HPDE6-E6E7 (cell line): ENCODE results near the gene MRPS14.
A peak's percentile ranks its signal among the peaks of the same experiment; 100 is the strongest.
"Not testable (repeated sequence)": the region's sequence is repeated elsewhere in the genome, so short reads cannot be mapped to it uniquely, and the experiment has no call there.

Experiments
- DNase-seq: peaks from one replicate; pipeline ENCODE4 v3.0.0; 2011; ENCODE audit warnings: missing footprints; ENCODE audit errors: extremely low spot score

The MRPS14 gene

DNA sequence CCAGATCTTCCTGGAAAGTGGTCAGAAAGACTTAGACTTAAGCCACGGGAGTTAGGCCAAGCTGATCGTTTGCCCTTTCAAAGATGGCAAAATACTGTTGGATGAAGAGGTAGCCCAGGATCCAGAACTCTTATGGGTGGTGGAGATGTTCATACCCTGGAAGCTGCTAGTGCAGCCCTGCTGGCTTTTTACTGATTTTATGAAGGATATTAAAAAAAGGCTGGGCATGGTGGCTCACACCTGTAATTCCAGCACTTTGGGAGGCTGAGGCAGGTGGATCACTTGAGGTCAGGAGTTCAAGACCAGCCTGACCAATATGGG lies 657 bp upstream of the MRPS14 start:
- not testable (repeated sequence) for DNase-seq

DNA sequence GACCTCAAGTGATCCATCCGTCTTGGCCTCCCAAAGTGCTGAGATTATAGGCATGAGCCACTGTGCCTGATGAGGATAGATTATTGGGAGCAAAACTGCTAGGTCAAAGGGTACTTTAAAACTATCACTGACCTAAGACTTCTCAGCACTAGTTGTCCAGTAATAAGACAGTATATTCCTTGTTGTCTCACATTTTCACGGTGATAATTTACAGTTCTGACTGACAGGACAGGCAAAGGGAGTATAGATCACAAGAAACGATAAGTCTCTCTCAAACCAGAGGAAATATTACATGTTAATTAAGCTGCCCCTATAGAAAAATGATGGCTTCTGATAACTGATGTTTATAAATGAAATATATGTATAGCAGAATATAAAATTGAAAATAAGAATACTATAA lies 3.7 kb downstream of the MRPS14 start:
- DNase-seq = no peak

DNA sequence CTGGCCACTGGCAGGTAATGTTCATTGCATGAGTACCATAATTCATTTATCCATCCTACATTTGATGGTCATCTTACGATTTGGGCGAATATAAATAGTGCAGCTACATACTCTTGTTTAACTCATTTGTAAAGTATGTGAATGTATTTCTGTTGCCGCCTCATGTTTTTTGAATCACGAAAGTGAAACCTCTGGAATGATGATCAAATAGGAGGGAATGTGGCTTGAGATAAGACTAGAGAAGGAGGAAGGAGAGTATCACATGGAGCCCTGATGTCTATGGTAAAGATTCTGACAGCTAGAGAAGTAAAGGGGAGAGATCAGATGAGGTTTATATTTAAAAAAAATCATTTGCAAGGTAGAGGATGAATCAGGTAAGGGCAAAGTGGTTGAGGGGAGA lies 8.0 kb downstream of the MRPS14 start:
- no peak for DNase-seq

DNA sequence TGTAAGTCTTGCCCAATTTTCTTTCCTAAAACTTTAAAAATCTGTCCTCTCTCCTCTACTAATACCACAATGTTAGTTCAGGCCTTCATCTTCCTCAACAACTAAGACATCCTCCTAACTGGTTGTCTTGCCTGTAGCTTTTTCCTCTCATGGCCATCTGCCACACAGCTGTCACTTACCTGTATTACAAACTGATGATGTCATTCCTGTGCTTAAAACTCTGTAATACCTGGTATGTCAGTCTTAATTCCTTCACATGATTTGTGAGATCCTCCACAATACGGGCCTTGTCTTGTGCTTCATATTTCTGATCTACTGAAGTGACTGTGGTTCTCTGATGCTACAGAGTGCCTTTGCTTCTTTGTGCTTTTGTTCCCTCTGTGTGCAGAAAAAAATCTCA lies 9.8 kb downstream of the MRPS14 start:
- no peak for DNase-seq

DNA sequence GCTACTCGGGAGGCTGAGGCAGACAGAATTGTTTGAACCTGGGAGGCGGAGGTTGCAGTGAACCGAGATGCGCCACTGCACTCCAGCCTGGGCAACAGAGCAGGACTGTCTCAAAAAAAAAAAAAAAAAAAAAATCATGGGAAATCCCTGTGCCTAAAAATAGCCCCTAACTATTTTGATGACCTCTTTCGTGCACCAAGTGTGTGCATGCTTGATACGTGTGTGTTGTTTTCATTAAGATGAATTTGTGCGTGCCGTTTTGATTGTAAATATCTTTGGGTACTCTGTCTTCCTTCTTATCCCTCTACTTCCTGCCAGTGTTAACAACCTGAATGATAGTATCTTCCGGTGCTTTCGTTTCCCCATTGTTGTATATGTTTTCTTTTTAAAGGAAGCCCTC lies 13.7 kb downstream of the MRPS14 start:
- DNase-seq = no peak

DNA sequence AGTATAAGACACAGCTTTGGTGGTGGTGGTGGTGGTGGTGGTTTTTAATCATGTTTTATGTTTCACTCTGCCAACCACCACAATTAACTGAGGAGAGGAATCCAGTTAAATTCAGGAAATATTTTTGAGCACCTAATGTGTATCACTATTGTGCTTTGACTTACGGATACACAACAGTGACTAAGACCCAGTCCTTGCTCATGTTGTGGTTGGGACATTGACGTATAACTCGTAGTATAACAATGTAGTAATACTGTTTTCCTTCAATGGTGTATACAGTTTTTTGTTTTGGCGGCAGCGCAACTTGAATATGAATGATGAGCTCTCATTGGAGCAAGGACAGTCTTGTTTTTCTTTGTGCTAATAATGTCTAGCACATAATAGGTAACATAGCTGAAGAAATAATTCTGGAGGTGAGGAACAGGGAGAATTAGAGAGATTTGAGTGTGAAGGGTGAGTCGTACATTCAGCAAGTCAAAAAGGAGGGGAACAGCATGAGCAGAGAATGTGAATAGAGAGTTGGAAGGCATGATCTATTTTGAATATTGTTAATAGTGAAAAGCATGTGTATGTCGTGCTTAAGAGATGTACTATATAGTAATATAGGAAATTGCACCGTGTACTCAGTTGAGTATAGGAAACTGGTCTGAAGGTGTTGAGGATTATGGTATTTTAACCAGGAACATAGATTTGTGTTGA lies 18.0 kb downstream of the MRPS14 start:
- no peak for DNase-seq

DNA sequence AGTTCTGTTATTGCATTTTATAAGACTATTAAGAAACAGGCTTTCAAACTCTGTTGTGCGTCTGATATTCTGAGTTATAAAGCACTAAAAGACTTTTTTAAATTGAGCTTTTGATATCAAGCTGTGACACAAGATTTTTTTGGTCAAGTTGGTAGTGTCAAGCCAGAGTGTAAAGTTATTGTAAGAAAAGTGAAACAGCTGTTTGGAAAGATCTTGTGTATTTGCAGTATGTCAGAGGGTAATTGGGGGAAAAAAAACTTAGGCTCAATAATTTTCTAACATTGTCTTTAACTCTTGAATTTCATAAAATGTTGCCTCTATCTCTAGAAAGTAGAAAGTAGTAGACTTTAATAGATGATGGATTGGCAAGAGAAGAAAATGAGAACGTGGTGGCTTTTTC lies 19.7 kb downstream of the MRPS14 start:
- no peak for DNase-seq

DNA sequence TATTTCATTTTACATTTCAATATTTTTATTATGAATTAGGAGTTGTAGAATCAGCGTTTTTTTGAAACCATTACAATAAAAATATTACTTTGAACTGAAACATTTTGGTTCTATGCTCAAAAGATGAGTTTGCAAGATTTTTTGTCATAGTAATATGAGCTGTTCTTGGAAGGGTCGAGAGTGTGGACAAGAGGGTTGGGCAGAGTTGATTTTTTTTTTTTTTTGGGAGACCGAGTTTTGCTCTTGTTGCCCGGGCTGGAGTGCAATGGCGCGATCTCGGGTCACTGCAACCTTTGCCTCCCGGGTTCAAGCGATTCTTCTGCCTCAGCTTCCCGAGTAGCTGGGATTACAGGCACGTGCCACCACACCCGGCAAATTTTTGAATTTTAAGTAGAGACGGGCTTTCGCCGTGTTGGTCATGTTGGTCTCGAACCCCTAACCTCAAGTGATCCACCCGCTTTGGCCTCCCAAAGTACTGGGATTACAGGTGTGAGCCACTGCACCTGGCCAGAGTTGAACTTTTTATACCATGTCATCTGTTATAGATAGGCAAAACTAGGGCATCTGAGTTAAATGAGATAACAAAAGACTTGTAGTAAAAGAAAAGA lies 20.2 kb downstream of the MRPS14 start:
- DNase-seq = no peak

DNA sequence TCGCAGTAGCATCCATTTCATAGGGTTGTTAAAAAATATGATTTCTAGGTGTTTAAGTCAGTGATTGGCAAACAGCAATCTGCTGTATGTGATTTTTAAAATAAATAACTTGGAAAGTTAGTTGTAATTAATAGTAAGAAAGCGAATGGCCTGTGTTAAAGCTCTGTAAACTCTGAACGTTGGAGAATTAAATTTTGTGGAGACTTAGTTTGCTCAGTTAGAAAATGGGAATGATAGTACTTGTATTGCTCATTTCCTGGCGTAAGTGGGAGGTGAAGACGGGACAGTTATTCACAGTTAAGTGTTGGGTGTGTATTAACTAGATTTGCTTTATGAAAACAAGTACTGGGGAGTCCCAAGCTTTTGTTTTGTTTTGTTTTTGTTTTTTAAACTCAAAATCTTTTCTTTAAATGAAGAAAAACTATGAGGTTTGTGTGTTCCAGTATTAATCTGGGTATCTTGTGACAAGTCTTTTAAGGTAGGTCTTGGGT lies 22.5 kb downstream of the MRPS14 start:
- DNase-seq = no peak

DNA sequence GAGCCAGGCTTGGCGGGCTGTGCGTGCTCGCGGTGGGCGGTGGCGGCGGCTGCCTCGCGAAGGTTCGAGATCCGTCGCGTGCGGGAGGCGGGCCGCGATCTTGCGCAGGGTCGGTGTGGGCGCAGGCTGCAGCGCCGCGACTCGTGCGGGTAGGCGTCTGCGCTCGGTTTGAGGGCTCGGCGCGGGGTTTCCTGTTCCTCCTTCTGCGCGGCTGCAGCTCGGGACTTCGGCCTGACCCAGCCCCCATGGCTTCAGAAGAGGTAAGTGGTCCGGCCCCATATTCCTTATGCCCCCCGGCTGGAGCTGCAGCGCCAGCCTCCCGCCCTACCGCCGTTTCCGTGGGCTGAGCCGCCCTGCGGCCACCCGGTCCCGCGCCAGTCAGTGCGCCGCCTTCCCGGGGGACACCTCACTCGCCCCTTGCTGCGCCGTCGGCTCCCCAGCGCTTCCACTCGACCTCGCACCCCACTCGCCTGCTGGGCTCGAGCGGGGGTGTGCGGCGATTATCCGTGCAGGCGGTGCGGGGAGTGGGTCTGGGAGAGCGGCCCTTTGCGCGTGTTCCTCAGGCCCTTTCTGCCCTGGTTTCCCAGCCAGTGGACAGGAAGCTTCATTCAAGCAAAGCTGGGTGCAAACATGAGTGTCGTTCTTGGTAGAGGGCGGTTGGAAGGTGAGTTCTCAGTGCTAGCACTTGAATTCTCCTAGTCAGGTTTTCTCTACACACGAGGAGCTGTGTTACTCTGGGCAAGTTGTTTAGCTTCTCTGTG lies 23.1 kb downstream of the MRPS14 start, which contains the start of gene CACYBP:
CACYBP (plus strand) TSS at position 12 of the 761 bp plus-strand sequence; CDS start at position 246, 234 bp downstream.
- no peak for DNase-seq

DNA sequence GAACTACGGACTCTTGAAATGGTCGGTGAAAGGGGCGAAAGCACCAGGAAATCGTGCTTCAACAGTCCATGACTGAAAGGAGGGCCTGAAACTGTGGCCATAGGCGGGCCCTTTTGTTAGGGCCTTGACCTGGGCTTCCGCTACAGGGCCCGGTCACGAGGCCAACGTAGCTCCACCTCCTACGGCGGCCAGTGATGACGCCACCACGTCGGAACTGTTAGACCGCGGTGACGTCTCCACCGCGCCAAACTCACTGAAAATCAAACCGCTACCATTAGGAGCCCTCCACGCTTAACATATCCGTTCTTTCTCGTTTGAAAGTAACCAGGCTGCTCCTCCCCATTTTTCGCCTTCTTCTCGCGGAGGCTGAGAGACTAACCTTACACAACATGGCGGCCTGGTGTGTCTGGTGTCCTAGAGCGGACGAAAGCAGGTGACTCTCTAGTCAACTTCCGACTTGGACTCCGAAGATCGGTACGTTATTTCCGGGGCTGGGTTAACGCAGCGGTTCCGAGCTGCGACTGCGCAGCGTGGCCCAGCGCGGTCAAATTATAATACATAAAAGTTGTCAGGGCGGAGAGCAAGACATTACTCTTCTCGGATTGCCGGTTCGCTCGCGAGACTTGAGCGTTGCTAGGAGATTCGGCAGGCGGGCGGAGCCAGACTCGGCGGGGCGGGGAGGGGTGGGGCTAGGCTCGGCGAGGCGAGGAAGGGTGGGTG lies 23.8 kb downstream of the MRPS14 start:
- peak; percentile 89 for DNase-seq

DNA sequence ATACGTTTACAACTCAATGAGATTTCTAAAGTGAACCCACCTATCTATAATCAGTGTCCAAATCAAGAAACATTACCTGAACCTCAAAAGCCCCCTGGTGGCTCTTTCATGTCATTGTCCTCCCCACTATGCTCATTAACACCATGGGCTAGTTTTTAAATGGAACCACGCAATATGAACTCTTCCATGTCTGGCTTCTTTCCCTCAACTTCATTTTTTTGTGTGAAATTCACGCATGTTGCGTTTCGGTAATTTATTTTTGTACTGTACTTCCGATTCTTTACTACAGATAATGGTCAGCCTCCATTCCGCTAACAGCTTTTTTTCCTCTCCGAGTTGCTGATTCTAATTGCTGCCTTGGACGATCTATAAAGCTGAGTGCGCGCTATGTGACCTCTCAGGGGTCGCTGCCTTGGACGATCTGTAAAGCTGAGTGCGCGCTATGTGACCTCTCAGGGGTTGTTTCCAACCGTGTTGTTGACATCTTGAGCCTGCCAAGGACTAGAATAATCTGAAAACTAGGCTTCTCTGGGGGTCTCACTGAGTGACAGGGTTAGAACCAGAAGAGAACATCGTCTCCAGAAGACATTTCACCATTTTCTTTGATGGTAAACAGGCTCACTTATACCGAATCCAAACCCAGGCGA lies 24.5 kb downstream of the MRPS14 start:
- no peak for DNase-seq

DNA sequence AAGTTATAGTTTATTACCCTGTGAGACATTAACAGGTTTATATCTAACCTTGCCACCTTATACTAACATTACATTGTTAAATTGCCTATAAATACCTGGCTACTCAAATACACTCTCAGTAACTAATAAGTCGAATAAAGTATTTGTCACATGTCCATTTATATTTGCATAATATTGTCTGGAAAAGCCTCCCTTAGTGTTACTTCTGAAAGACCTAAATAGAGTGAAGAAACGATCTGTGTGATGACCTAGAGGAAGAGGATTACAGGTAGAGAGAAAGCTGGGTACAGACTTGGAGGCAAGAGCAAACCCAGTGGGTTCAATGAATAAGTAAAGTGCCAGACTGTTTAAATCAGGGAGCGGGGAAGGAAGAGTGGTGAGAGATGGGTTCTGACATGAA lies 26.2 kb downstream of the MRPS14 start:
- DNase-seq = no peak

DNA sequence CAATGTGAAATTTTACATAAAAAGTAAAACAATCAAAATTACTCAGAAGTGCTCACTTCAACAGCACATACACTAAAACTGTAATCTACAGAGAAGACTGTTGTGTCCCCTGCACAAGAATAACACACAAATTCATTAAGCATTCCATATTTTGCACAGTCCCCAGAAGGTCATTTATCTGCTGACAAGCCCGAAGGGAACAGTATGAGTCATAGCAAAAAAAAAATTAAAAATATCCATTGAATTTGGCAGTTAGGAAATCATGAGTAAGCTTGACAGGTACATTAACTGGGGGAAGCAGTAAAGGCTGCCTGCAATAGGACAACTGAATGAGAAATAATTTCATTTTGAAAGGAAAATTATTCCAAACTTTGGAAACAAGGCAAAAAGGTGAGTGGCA lies 26.7 kb downstream of the MRPS14 start:
- DNase-seq = no peak

DNA sequence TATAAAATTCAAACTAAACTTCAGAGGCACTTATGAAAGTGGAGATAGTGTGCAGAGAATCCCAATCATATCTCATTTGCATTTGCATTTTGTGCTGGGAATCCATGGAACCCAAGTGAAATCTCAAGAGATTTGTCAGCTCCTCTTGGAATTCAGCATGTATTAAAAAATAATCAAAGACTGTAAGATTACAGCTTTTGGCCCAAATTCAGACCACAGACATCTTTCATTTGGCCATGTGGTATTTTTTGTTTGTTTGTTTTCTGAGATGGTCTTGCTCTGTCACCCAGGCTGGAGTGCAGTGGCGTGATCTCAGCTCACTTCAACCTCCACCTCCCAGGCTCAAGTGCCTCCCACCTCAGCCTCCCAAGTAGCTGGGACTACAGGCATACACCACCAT lies 27.3 kb downstream of the MRPS14 start:
- DNase-seq = no peak

DNA sequence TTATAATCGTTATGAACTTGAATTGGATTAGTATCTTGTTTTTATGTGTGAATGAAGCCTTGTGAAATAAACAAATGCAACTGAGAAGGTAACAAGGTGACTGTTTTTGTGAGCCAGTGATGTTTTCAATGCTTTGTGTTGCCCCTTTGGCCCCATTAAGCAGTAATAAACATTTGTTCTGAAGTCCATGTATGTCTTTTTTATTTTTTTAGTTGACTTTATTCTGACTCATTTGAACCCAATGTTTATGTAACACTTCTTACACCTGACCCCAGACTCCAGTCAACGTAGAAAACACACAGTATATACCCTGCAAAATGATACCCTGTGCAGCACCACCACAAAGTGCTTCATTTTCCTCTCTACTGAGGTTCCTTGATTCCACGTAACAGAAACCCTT lies 28.1 kb downstream of the MRPS14 start:
- no peak for DNase-seq

DNA sequence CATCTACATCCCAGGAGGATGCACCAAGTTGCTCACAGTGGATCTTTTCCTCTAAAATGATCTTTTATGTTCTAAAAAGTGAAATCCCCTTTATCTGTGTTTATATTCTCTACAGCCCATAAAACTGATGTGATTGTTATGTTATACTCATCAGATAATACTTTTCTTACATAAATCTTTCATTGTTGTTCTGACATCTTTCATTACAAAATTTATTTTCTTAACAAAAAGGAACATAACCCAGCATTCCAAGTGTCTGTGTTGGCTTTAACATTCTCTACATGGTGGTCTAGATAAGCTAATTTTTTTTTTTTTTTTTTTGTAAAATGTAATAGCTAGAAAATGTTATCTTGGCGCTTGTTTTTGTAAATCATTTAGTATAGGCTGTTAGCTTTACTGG lies 31.8 kb downstream of the MRPS14 start:
- no peak for DNase-seq

DNA sequence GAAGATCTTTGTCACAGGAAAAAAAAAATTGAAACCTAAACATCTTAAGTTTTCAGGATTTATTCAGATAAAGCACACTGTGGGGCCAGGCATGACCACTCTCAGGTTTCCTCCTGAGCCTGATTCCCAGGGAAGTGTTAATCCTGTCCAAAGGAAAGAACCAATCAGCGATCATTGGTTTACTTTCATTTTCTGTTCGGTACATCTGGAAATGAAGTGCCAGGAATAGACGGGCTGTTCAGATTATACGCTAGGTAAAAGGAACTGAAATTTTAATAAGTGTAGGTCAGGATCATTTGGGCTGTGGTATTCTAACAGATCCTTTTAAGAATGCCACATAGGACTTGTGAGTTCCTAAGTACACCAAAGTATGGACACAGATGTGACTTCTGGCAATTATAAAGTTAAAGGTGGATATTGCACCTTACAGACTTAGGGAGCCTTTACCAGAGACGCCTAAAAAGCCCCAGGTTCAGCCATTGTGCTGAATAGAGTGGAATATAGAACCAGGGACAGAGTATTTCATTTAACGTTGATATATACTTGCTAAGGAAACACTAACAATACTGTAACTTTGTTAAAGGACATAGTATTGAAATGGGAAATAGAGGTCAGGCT lies 32.7 kb downstream of the MRPS14 start:
- DNase-seq = peak; percentile 26

DNA sequence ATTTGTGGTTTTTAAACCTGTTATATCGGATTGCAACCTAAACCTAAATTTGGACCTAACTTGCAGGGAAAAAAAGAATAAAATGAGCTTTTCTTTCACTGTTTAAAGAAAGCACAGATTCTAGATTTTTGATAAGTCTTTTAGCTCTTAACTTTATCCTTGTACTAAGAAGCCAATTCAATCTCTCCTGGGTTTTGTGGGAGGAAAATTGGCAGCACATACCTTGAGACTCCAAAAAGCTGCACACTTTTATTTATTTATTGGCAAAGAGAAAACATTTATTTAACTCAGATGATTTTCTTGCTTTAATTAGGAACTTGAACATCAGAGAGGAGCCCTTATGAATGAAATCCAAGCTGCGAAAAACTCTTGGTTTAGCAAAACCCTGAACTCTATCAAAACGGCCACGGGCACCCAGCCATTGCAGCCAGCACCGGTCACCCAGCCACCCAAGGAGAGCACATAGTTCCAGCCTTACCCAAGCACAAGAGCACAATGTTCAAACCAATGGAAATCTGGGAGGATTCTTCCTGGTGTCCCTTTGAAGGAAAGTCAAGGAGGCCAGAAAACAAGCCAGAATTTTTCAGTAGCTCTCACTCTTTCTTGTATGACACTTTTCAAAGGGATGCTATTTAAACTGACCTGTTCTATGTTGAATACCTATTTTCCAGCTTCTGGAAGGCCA lies 33.5 kb downstream of the MRPS14 start:
- no peak for DNase-seq

DNA sequence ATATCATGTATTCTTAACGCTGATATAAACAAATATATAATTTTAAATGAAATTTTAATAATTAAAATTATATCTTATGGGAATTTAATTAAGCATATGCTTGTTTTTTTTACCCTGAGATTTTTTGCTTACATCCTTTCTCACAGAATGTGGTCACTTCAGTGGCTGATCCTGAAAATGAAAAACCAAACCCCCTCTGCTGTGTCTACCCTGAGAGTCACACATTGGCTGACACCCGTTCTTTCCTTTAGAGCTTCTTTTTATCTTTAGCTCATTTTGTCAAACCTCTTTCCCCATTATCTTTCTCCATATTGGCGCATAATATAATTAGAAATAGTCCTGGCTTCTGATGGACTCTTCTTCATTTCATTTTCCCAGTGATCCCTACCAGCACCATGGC lies 34.2 kb downstream of the MRPS14 start:
- DNase-seq = no peak

DNA sequence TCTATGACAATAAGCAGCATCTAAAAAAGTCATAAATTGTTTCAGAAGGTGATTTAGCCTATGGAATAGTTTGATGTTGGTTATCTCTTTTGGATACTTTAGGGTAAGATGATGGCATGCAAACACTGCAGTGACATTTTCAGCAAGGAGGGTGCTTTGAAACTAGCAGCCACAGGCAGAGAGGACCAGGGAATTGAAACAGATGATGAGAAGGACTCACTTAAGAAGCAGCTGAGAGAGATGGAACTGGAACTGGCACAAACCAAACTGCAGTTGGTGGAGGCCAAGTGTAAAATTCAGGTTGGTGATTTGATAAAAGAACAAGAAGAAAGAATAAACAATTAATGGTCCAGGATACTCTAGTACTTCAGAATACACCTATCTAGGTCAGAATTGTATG lies 34.7 kb downstream of the MRPS14 start:
- DNase-seq = no peak
